GF-D8 (cell line): ENCODE results near the gene PANX2.
"Not testable (repeated sequence)": the region's sequence is repeated elsewhere in the genome, so short reads cannot be mapped to it uniquely, and the experiment has no call there.

ENCODE experiments used
- DNase-seq: peaks from one replicate; lab custom pipeline; 2025; lab: John Stamatoyannopoulos, UW

Gene PANX2

DNA sequence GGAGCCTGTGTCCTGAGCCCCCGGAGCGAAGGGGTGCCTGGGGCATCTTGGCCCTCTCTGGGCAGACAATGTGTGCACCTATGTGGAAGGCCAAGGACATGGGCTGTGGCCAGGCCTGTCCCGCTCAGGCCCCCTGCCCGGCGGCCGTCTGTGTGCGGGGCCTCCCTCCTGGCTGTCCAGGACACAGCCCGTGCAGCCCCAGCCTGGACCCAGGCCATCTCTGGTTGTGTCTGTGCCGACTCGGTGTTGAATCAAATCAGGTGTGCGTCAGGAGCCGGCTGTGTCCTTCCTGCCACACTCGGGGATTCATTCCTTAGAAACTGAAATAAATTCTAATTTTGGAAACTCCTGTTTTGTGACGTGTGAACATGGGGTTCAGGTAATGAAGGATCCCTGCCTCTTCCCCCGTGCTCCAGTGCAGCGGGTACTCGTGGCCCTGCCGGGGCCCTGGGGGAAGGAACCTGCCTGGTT, 28.8 kb downstream of the PANX2 start:
- DNase-seq, result no peak

DNA sequence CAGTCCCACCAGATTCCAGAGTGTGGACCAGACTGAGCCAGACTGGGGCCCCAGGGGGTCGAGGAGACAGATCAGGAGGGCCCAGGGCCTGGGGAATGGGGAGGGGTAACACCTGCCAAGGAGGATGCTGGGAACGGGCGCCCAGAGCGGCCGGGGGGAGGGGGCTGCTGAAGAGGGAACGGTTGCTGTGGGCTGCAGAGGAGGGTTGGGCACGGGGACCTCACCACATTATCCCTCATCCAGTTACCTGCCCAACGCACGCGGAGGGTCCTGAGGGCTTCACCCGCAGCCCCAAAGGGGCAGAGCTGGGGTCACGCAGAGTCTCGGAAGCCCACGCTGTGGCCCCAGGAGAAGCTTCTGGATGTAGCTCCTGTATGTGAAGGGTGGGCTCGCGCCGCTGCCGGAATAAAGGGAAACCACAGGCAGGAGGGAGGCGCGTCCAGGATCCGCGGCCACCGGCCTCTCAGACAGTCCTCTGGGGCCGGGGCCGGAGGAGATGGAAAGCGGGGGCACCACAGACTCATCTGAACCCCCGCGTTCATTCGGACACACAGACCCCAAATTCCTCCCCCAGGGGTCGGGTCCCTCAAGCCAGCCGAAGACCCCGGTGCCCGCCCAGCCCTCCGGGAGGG, 29.4 kb downstream of the PANX2 start:
- DNase-seq, result no peak

DNA sequence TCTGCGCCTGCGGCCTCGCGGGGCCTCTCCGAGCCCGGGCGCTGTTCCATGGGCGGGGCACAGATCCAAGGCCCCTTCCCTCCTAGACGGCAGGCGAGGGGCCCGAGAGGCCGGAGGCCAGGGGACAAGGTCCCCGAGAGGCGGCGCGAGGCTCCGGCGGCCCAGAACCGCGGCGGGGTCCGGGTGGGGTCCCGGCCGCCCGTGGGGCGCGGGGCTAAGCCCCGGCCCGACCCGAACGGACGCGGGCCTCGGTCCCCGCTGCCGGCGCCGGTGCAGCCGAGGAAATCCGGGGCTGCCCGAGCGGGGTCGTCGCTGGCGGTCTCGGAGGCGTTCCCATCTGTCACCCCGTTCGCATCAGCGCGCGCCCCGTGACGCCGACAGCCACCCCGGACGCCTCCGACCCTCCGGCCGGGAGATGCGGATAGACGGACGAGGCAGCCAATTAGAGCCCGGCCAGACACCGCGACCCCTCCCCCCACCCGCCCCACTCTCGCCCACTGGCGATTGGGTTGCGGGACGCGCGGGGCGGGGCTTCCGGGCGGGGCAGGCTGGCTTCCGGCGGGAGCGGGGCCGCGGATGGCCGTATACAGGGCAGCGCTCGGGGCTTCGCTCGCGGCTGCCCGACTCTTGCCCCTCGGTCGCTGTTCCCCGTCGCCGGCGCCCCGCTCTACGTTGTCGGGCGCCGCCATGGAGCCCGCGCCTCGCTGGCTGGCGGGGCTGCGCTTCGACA, 30.1 kb downstream of the PANX2 start, which contains the start of gene SELENOO:
Gene SELENOO, plus strand, starts transcription at position 551 of the 730 bp plus-strand sequence. Its CDS starts 26 bp downstream, at position 577.
- peak; percentile 68 for DNase-seq

DNA sequence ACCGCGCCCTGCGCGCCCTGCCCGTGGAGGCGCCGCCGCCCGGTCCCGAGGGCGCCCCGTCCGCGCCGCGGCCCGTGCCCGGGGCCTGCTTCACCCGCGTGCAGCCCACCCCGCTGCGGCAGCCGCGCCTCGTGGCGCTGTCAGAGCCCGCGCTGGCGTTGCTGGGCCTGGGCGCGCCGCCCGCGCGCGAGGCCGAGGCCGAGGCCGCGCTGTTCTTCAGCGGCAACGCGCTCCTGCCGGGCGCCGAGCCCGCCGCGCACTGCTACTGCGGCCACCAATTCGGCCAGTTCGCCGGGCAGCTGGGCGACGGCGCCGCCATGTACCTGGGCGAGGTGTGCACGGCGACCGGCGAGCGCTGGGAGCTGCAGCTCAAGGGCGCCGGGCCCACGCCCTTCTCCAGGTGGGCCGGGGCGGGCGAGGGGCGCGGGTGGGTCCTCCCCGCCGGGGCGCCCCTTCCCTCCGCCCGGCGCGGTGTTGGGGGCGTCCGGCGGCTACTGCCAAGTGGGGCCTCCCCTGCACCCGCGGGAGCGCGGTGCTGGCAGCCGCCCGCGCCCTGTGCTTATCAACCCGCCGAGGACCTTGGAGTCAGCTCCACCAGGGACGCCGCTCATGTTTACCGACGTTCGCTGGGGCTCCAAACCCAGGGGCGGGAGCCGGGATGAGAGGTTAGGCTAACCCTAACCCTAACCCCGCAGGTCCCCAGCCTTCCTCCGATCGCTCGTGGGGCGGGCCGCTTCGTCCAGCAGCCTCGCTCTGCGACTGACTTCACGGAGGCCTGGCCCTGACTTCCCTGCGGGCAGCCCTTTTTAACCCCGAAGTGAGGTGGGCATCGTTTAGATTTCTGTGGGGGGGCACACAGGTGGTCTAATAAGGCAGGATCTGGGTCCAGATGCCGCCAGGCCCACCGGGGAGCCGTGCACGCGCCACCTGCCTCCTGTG, 30.9 kb downstream of the PANX2 start:
- no peak for DNase-seq

DNA sequence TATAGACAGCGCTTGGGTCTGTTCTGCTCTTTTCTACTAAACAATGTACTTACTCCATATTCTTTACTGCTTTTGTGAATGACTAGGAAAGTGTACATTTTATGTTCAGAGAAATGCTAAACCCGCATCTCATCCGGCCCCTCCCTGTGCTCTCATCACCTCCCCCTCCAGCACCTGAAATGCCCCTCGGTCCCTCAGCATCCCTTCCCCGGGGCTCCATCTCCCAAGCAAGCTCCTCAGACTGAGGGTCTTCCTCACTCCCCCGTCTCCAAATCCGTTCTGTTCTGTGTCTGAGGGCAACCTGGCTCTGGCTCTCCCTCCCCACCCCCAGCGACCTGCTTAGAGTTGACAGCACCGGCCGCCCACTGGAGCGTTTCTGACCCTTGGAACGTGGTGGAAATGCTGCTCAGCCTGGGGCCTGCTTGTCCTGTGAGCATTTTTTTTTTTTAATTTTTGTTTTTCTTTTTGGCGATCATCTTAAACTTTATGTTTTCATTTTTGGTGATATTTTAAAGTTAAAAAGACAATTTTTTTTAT, 31.7 kb downstream of the PANX2 start:
- no peak for DNase-seq

DNA sequence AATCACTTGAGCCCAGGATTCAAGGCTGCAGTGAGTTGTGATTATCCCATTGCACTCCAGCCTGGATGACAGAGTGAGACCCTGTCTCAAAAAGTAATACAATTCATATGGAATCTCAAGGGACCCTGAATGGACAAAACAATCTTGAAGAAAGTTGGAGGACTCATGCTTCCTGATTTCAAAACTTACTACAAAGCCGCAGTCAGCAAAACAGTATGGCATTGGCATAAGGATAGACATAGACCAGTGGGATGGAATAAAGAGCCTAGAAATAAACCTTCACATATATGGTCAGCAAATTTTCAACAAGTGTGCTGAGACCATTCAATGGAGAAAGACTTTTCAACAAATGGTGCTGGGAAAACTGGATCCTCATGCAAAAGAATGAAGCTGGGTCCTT, 32.8 kb downstream of the PANX2 start:
- no peak for DNase-seq

DNA sequence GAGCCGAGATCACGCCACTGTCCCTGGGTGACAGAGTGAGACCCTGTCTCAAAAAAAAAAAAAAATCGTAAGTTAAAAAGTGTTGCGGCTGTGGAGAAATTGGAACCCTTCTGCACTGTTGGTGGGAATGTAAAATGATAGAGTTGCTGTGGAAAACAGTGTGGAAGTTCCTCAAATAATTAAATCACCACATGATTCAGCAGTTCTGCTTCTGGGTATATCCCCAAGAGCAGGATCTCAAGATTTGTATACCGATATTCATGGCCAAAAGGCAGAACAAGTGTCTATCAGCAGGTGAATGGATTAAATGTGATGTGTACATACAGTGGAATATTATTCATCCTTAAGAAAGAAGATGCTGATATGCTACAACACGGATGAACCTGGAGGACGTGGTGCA, 34.0 kb downstream of the PANX2 start:
- no peak for DNase-seq

DNA sequence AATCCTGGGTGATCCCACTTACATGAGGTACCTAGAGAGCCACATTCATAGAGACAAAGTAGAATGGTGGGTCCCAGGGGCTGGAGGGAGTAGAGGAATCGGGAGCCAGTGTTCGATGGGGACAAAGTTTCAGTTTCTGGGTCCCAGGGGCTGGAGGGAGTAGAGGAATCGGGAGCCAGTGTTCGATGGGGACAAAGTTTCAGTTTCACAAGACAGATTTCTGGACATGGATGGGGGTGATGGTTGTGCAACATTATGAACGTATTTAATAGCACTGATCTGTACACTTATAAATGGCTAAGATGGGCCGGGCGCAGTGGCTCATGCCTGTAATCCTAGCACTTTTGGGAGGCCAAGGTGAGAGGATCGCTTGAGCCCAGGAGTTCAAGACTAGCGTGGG, 34.5 kb downstream of the PANX2 start:
- not testable (repeated sequence) for DNase-seq

DNA sequence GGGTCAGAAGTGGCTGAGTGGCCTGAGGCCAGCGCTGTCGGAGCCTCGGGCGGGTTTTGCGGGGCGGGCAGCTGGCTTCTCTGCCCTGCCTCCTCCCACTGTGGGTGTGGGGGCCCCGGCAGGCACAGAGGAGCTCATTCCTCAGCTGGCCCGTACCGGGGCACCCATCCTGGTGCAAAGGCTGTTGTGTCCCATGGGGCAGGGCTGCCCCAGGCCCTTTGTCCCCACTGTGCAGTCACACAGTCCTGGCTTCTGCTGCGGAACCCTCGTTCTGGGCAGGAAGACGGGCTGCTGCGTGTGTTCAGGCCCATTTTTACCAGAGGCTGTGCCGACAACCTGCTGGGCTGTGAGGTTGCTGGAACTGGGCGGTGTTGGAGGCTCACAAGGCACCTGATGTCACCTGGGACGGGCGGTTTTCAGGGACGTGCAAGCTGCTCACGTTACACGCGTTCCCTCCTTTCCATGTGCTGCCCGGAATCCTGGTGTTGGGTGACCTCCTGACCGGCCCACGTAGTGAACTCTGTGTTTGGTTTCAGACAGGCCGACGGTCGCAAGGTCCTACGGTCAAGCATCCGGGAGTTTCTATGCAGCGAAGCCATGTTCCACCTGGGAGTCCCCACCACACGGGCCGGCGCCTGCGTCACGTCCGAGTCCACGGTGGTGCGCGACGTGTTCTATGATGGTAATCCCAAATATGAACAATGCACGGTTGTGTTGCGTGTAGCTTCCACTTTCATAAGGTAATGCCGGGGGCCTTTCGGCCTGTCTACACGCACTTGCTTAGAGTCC, 35.4 kb downstream of the PANX2 start:
- DNase-seq, result no peak

DNA sequence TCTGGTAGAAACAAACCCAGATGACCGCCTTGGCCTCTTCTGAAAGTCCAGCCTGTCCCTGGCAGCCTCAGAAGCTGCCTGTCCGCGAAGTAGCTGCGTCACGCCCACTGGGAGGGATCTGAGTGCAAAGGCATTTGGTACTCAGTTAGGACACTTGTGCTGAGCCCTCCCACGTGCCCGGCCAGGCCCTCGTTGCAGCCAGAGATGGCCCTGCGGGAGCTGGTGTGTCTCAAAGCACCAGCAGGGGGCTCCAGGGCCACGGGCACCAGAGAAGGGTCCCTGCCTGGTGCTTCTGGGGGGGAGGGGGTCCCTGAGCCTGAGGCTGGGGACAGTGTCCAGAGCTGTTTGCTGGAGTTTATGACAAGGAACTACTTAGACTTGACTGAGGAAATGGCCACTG, 36.1 kb downstream of the PANX2 start:
- DNase-seq, result no peak

DNA sequence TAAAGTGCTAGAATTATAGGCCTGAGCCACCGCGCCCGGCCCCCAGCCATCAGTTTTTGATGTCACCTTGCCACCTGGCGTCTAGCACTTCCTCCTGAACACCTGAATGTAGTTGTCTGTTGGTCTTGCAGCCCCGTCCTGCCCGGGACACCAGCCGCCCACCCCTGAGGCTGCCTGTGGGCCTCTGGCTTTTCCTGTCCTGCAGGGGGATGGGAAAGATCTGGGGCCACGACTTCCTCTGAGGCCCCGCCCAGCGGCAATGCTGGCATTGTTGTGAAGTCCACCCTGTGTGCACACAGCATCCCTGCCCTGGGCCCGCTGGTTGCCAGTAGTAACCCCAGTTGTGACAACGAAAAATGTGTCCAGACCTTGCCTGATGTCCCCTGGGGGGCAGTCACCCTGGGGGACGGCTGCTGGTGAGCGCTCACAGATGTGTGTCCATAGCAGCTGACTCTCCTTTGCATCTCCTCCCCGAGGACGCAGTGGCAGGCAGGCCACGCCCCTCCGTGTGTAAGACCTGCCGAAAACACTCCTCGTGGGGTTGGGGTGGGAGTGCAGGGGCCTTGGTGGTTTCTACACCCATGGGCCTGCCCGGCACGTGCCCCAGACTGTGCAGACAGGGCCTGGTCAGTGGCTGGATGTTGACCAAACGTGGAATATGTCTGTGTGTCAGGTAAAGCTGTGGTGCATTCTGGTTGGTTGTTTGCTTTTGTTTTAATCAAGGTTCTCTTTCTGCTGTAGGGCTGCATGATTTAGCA, 37.0 kb downstream of the PANX2 start:
- no peak for DNase-seq

DNA sequence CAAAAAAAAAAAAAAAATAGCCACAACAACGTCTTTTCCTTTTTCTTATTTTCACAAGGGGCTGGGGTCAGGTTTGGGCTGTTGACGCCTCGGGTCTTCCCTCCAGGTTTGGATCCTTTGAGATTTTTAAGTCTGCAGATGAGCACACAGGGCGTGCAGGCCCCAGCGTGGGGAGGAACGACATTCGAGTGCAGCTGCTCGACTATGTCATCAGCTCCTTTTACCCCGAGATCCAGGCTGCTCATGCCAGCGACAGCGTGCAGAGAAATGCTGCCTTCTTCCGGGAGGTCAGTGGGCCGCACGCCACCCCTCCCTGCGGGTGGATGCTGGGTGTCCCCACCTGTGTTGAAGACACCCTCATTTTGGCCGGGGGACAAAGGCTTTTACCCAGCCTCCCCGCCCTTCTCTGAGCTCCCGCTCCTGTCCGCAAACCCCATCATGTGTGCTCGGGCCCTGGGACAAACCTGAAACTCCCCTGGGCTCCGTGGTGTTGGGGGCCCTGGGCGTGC, 38.0 kb downstream of the PANX2 start:
- no peak for DNase-seq

DNA sequence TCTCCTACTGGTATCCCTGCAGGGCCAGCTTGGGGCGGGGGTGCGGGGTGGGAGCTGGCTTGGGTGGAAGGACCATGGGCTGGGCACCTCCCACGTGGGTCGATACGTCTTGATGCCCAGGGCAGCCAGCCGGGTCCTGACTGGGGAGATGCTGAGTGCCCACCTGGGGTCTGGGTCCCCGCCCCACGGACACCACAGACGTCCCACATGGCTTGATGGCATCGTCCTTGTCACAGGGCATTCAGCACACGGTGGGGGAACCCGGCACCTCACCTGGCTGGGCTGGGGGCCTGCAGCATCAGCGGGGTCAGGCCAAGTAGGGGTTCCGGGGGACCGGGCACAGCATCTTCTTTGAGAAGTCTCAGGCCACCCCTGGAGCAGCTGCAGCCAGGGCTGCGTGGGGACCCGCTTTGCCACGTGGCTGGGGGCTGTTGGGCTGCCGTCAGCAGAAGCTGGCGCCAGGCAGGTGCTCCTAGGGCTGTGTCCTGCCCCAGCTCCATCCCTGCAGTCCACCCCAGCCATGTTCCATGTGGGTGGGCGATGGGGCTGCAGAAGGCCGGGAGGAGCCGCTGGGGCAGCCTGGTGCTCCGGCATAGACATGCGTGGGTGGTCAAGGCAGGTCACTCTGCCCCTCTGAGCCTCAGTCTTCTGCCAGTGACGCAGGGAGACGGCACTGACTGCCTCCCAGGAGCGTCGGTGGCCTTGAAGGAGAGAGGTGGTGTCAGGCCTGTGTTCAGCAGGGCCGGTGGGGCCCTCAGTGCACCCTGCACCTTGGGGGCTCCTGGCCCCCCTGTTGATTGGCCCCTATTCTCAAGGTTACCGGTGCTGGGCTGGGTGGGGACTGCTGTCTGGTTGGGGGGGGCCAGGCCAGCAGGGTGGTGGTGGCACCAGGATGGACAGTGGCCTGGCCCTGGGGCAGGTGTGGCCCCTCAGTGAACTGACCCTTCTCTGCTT, 38.7 kb downstream of the PANX2 start:
- DNase-seq, result no peak

DNA sequence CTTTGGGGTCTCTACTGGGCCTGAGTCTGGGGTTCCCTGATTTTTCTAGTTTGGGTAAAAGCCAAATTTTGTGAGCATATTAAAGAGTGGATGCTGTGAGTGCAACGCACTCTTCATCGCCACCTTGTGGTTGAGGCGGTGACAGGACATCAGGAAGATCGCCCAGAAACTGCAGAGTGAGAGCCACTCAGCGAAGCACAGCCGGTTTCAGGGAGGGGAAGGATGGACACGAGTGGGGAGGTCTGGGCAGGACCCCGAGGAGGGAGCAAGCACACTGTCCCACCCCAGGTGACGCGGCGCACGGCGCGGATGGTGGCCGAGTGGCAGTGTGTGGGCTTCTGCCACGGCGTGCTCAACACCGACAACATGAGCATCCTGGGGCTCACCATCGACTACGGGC, 39.4 kb downstream of the PANX2 start:
- DNase-seq, result no peak

DNA sequence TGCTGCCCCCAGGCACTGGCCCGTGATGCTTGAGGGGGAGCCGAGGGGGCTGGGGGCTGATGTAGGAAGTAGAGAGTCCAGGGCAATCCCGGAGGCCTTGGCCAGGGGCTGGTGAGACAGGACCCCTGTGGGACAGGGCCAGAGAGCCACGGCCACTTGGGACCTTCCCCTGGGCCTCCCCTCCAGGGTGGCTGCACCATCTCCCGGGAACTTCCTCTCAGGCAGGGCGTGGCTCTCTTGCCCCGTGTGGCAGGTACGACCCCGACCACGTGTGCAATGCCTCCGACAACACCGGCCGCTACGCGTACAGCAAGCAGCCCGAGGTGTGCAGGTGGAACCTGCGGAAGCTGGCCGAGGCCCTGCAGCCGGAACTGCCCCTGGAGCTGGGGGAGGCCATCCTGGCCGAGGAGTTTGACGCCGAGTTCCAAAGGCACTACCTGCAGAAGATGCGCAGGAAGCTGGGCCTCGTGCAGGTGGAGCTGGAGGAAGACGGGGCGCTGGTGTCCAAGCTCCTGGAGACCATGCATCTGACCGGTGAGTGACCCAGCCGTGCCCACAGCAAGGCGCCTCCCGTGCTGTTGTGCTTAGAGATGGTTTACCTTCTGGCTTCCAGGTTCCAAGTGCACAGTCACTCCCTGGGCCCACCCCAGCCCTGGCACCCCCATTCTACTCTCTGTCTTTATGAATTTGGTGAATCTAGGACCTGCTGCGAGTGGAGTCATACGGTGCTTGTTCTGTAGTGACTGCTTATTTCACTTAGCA, 40.0 kb downstream of the PANX2 start:
- DNase-seq, result no peak

DNA sequence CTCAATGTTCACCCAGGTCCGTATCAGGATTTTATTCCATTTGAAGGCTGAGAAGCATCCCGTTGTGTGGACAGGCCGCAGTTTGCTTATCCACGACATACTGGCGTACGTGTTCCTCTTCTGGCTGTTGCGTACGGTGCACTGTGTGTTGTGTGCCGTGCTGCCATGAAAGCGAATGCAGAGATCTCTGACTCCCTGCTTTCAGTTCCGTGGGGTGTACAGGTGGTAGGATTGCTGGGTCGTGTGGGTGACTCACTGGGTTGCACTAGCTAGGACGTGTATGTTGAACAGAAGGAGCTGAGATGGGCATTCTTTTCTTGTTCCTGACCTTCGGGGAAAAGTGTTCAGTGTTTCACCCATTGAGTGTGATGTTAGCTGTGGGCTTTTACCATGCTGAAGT, 40.6 kb downstream of the PANX2 start:
- no peak for DNase-seq

DNA sequence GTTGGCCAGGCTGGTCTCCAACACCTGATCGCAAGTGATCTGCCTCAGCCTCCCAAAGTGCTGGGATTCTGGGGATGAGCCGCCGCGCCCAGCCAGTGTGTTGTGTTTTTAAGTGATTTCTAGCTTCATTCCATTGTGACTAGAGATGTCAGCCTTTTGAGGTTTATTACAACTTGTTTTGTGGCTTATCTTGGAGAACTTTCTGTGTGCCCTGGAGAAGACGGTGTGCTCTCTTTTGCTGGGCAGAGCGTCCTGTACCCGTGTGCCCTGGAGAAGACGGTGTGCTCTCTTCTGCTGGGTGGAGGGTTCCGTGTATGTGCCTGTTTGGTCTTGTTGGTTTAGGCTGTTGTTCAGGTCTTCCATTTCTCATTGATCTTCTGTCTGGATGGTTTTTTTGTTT, 42.7 kb downstream of the PANX2 start:
- DNase-seq, result no peak

DNA sequence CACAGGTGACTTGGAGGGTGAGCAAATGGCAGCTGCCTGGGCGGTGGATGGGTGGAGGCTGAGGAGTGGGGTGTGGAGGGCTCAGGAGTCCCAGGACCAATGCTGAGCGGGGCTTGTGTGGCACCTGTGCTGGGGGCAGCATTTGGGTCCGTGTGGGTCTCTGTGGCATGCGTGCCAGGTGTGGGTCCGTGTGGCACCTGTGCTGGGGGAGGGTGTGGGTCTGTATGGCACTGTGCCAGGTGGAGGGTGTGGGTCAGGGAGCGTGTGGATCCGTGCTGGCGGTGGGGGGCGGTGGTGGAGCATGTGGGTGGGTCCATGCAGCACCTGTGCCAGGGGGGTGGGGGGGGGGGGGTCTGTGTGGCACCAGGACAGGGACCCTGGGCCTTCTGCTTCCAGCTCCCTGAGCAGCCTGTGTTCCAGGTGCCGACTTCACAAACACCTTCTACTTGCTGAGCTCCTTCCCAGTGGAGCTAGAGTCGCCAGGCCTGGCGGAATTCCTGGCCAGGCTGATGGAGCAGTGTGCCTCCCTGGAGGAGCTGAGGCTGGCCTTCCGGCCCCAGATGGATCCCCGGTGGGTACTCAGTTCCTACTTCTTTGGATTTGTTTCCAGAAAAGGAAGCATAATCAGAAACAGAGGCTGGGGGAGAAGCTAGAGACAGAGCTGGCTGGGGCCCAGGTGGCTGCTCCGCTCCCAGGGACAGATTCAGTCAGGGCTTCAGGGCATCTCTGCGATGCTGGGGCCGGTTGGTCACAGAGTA, 44.9 kb downstream of the PANX2 start:
- DNase-seq, result no peak
